Measurements from ENCODE around the gene MRGPRF. TPM values are rescaled to one million over a fixed set of nuclear protein-coding genes. Genes with fewer than 3 reads are reported as not detected.
A peak's percentile ranks its signal among the peaks of the same experiment; 100 is the strongest.

Gene MRGPRF
- total RNA-seq, 1 donor from 2014 or later: 2.9 TPM

DNA sequence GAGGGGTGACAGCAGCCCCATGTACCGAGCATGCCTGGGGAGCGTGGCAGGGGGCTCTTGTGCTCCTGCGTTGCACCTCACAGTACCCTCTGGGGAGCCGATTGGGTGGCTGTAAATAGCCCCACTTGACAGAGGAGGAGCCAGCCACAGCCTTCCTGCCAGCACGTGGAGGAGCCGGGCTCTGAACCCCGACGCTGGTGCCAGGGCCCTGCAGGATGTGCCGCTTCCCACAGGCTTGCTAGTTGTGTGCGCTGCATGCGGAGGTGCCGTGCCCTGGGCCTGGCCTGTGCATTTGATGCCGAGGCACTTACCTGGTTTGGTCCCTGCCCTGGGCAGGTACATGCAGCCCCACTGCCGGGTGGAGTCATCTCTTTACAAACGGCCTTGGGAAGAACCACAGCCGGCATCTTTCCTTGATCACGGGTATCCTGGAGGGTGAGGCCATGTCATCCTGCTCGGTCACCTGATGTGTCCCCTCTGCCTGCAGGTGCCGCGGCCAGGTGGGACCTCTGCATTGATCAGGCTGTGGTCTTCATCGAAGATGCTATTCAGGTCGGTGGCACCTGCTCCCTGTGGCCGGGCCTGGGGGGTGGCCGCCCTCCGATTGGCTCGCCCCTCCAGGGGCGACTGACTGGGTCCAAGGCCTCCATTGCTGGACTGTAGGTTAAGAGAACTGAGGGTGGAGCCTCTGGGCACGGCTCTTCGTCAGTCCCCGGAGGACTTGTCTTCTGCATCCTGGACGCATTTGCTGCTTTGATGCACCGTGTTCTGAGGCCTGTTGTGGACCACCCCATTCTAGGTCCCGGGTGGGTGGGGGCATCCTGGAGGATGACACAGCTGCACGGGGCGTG lies 40.7 kb upstream of the MRGPRF start:
- H3K4me3 ChIP-seq (ENCODE audit: low read depth, low read length): no peak overlapping the region
- TF ChIP-seq, protein P1, sequence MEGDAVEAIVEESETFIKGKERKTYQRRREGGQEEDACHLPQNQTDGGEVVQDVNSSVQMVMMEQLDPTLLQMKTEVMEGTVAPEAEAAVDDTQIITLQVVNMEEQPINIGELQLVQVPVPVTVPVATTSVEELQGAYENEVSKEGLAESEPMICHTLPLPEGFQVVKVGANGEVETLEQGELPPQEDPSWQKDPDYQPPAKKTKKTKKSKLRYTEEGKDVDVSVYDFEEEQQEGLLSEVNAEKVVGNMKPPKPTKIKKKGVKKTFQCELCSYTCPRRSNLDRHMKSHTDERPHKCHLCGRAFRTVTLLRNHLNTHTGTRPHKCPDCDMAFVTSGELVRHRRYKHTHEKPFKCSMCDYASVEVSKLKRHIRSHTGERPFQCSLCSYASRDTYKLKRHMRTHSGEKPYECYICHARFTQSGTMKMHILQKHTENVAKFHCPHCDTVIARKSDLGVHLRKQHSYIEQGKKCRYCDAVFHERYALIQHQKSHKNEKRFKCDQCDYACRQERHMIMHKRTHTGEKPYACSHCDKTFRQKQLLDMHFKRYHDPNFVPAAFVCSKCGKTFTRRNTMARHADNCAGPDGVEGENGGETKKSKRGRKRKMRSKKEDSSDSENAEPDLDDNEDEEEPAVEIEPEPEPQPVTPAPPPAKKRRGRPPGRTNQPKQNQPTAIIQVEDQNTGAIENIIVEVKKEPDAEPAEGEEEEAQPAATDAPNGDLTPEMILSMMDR (conservative IDR thresholded peaks at IDR 0.05; ENCODE audit: low read depth, low read length): no peak
- DNase-seq (ENCODE audit: low read depth): no peak

- TF ChIP-seq, protein P1 (conservative IDR thresholded peaks at IDR 0.05; ENCODE audit: low read depth, low read length): no peak
- DNase-seq (ENCODE audit: low read depth): no peak
- H3K4me3 ChIP-seq (ENCODE audit: low read depth, low read length): no peak overlapping the region
Observed at GRCh38 chr11:69053169-69053477, 40.1 kb upstream of the MRGPRF start.

- DNase-seq (ENCODE audit: low read depth): no peak
- H3K4me3 ChIP-seq (ENCODE audit: low read depth, low read length): no peak overlapping the region
- TF ChIP-seq, protein P1 (conservative IDR thresholded peaks at IDR 0.05; ENCODE audit: low read depth, low read length): no peak
Observed at GRCh38 chr11:69052343-69053168, 39.5 kb upstream of the MRGPRF start.

DNA sequence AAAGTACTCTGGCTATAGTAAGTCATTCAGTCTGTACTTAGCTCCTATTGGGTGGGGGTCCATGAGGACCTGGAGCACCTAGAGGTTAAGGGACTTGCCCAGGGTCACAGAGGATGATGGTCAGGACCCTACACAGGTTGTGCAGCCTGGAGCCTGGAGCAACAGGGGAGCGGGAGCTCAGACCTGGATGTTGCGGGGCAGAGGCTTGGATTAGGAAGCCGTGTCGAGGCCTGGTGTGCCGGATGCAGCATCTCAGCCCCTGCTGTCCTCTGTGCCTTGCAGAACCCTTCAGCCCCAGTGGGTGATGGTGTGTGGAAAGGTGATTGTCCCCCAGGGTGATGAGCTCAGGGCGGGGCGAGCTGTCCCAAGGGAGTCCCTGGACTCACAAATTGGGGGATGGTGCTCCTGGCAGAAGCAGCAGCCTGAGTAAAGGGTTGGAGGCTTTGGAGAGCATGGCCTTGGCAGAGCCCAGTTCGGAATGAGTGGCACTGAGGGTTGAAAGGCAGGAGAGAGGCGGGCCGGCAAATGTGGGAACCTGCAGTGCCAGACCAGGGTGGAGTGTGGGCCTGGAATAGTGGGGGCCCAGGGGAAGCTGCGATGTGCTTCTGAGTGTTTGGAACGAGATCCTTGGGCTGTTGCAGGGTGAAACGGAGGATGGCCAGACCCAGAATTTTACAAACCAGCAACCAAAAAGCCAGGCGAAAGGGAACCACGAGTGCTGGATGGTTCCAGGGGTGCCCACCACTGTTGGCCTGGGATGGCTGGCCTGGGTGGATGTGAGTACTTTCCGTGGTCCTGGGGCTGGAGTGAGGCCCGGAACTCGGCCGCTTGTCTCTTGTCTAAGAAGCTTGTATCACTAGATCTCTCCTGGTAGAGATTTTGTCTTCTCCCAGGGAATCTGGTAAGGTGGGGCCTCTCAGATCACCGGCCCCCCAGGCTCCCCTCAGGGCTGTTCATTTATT lies 38.6 kb upstream of the MRGPRF start:
- H3K4me3 ChIP-seq (ENCODE audit: low read depth, low read length): no peak overlapping the region
- DNase-seq (ENCODE audit: low read depth): no peak
- TF ChIP-seq, protein P1 (conservative IDR thresholded peaks at IDR 0.05; ENCODE audit: low read depth, low read length): no peak

- no peak overlapping the region for H3K4me3 ChIP-seq (ENCODE audit: low read depth, low read length)
- TF ChIP-seq, protein P1 (conservative IDR thresholded peaks at IDR 0.05; ENCODE audit: low read depth, low read length): no peak
- DNase-seq (ENCODE audit: low read depth): no peak
Observed at GRCh38 chr11:69050592-69051380, 37.7 kb upstream of the MRGPRF start.

DNA sequence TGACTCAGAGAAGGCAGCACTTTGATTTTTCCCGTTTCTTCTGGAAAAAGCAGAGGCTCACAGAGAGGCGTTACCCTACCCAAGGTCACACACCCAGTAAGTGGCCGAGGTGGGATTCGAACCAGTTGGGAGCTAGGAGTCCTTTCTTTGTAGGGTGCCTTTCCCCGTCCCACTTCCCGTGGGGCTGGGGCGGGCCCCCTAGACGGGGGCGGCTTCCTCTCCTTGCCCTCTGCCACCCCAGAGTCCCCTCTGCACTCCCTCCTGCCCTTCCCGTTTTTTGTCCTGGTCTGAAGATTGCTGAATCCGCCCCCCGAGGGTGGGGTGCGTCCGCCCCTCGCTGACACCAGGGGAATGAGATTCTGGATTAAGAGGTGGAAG lies 36.4 kb upstream of the MRGPRF start:
- TF ChIP-seq, protein P1 (conservative IDR thresholded peaks at IDR 0.05; ENCODE audit: low read depth, low read length): no peak
- DNase-seq (ENCODE audit: low read depth): no peak

More for the DNA sequence above, 36.4 kb upstream of the MRGPRF start:
- H3K4me3 ChIP-seq (ENCODE audit: low read depth, low read length): peak overlapping the region; percentile 94

All from epithelial cell of proximal tubule (primary cell).